ENCODE results near the gene BRS3. TPM values are rescaled to one million over a fixed set of nuclear protein-coding genes. Genes with fewer than 3 reads are reported as not detected.

Gene BRS3
- total and polyA plus RNA-seq, 2 experiments from 2014 or later, result not detected

DNA sequence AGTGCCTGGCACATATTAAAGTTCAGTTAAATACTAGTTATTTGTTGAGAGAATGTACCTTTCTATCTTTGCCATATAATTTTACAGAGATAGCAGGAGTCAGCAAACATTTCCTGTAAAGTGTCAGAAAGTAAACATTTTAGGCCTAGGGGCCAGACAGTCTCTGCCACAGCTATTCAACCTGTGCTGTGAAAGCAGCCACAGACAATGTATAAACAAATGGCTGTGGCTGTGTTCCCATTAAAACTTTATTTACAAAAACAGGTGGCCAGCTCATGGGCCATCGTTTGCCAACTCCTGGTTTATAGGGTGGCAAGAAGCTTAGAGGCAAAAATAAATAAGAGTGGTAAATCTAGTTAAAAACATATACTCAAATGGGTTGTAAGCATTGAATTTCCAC lies 34.0 kb upstream of the BRS3 start:
- Histone ChIP-seq H4K20me1 (replicated peaks; ENCODE audit: insufficient read depth) (no peaks in the 10 kb centered on the region), H3K9me2 (ENCODE audit: insufficient read depth) (no peaks in the 10 kb centered on the region), H3F3A (replicated peaks; ENCODE audit: low read depth) (no peaks in the 10 kb centered on the region), H3K4me3 (no peak overlapping the region), H2AFZ (no peak overlapping the region), H3K27me3 (ENCODE audit: insufficient read depth) (no peaks in the 10 kb centered on the region), H3K27ac (ENCODE audit: low read depth) (no peak overlapping the region), H3K36me3 (ENCODE audit: insufficient read depth) (no peaks in the 10 kb centered on the region), H3K4me1 (ENCODE audit: insufficient read depth) (no peaks in the 10 kb centered on the region), H3K79me2 (replicated peaks; ENCODE audit: insufficient read depth) (no peaks in the 10 kb centered on the region), H3K4me2 (no peak overlapping the region)
- Mint-ChIP-seq H3K9me3 (no peaks in the 10 kb centered on the region; the same call in 2 of the 3 replicates), H3K27me3 (ENCODE audit: insufficient read depth, low read depth, poor library complexity) (no peaks in the 10 kb centered on the region), H3K4me1 (no peaks in the 10 kb centered on the region), H3K4me3 (no peak overlapping the region), H3K27ac (no peak overlapping the region), H3K36me3 (ENCODE audit: low read depth) (no peaks in the 10 kb centered on the region)
- ATAC-seq (no peak), DNase-seq (ENCODE audit: low spot score) (no peak)
- TF ChIP-seq EZH2phosphoT487 (IDR thresholded peaks at IDR 0.05; ENCODE audit: unreplicated experiment), result no peak
- no peak for TF ChIP-seq POLR2AphosphoS5 (IDR thresholded peaks at IDR 0.05; ENCODE audit: low read depth)
- TF ChIP-seq STAT1 (IDR thresholded peaks at IDR 0.05; ENCODE audit: unreplicated experiment), result no peak
- no peak for TF ChIP-seq ZNF331 (CRISPR knock-in tag; IDR thresholded peaks at IDR 0.05; ENCODE audit: low read depth)
- TF ChIP-seq, protein P1, sequence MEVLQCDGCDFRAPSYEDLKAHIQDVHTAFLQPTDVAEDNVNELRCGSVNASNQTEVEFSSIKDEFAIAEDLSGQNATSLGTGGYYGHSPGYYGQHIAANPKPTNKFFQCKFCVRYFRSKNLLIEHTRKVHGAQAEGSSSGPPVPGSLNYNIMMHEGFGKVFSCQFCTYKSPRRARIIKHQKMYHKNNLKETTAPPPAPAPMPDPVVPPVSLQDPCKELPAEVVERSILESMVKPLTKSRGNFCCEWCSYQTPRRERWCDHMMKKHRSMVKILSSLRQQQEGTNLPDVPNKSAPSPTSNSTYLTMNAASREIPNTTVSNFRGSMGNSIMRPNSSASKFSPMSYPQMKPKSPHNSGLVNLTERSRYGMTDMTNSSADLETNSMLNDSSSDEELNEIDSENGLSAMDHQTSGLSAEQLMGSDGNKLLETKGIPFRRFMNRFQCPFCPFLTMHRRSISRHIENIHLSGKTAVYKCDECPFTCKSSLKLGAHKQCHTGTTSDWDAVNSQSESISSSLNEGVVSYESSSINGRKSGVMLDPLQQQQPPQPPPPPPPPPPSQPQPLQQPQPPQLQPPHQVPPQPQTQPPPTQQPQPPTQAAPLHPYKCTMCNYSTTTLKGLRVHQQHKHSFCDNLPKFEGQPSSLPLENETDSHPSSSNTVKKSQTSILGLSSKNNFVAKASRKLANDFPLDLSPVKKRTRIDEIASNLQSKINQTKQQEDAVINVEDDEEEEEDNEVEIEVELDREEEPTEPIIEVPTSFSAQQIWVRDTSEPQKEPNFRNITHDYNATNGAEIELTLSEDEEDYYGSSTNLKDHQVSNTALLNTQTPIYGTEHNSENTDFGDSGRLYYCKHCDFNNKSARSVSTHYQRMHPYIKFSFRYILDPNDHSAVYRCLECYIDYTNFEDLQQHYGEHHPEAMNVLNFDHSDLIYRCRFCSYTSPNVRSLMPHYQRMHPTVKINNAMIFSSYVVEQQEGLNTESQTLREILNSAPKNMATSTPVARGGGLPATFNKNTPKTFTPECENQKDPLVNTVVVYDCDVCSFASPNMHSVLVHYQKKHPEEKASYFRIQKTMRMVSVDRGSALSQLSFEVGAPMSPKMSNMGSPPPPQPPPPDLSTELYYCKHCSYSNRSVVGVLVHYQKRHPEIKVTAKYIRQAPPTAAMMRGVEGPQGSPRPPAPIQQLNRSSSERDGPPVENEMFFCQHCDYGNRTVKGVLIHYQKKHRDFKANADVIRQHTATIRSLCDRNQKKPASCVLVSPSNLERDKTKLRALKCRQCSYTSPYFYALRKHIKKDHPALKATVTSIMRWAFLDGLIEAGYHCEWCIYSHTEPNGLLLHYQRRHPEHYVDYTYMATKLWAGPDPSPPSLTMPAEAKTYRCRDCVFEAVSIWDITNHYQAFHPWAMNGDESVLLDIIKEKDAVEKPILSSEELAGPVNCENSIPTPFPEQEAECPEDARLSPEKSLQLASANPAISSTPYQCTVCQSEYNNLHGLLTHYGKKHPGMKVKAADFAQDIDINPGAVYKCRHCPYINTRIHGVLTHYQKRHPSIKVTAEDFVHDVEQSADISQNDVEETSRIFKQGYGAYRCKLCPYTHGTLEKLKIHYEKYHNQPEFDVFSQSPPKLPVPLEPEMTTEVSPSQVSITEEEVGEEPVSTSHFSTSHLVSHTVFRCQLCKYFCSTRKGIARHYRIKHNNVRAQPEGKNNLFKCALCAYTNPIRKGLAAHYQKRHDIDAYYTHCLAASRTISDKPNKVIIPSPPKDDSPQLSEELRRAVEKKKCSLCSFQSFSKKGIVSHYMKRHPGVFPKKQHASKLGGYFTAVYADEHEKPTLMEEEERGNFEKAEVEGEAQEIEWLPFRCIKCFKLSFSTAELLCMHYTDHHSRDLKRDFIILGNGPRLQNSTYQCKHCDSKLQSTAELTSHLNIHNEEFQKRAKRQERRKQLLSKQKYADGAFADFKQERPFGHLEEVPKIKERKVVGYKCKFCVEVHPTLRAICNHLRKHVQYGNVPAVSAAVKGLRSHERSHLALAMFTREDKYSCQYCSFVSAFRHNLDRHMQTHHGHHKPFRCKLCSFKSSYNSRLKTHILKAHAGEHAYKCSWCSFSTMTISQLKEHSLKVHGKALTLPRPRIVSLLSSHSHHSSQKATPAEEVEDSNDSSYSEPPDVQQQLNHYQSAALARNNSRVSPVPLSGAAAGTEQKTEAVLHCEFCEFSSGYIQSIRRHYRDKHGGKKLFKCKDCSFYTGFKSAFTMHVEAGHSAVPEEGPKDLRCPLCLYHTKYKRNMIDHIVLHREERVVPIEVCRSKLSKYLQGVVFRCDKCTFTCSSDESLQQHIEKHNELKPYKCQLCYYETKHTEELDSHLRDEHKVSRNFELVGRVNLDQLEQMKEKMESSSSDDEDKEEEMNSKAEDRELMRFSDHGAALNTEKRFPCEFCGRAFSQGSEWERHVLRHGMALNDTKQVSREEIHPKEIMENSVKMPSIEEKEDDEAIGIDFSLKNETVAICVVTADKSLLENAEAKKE (CRISPR knock-in tag; IDR thresholded peaks at IDR 0.05), result no peak
- TF ChIP-seq, protein P2, sequence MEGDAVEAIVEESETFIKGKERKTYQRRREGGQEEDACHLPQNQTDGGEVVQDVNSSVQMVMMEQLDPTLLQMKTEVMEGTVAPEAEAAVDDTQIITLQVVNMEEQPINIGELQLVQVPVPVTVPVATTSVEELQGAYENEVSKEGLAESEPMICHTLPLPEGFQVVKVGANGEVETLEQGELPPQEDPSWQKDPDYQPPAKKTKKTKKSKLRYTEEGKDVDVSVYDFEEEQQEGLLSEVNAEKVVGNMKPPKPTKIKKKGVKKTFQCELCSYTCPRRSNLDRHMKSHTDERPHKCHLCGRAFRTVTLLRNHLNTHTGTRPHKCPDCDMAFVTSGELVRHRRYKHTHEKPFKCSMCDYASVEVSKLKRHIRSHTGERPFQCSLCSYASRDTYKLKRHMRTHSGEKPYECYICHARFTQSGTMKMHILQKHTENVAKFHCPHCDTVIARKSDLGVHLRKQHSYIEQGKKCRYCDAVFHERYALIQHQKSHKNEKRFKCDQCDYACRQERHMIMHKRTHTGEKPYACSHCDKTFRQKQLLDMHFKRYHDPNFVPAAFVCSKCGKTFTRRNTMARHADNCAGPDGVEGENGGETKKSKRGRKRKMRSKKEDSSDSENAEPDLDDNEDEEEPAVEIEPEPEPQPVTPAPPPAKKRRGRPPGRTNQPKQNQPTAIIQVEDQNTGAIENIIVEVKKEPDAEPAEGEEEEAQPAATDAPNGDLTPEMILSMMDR (conservative IDR thresholded peaks at IDR 0.05; ENCODE audit: low read depth in 2 of 2), result no peak
- no peak for TF ChIP-seq EZH2 (IDR thresholded peaks at IDR 0.05; ENCODE audit: low read depth, unreplicated experiment)
- TF ChIP-seq, protein P3, sequence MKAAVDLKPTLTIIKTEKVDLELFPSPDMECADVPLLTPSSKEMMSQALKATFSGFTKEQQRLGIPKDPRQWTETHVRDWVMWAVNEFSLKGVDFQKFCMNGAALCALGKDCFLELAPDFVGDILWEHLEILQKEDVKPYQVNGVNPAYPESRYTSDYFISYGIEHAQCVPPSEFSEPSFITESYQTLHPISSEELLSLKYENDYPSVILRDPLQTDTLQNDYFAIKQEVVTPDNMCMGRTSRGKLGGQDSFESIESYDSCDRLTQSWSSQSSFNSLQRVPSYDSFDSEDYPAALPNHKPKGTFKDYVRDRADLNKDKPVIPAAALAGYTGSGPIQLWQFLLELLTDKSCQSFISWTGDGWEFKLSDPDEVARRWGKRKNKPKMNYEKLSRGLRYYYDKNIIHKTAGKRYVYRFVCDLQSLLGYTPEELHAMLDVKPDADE (IDR thresholded peaks at IDR 0.05), result no peak
- TF ChIP-seq, protein P4, sequence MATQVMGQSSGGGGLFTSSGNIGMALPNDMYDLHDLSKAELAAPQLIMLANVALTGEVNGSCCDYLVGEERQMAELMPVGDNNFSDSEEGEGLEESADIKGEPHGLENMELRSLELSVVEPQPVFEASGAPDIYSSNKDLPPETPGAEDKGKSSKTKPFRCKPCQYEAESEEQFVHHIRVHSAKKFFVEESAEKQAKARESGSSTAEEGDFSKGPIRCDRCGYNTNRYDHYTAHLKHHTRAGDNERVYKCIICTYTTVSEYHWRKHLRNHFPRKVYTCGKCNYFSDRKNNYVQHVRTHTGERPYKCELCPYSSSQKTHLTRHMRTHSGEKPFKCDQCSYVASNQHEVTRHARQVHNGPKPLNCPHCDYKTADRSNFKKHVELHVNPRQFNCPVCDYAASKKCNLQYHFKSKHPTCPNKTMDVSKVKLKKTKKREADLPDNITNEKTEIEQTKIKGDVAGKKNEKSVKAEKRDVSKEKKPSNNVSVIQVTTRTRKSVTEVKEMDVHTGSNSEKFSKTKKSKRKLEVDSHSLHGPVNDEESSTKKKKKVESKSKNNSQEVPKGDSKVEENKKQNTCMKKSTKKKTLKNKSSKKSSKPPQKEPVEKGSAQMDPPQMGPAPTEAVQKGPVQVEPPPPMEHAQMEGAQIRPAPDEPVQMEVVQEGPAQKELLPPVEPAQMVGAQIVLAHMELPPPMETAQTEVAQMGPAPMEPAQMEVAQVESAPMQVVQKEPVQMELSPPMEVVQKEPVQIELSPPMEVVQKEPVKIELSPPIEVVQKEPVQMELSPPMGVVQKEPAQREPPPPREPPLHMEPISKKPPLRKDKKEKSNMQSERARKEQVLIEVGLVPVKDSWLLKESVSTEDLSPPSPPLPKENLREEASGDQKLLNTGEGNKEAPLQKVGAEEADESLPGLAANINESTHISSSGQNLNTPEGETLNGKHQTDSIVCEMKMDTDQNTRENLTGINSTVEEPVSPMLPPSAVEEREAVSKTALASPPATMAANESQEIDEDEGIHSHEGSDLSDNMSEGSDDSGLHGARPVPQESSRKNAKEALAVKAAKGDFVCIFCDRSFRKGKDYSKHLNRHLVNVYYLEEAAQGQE (IDR thresholded peaks at IDR 0.05; ENCODE audit: unreplicated experiment), result no peak
- TF ChIP-seq CREB1 (CRISPR knock-in tag; IDR thresholded peaks at IDR 0.05; ENCODE audit: low read depth), result no peak
- no peak for TF ChIP-seq NANOG (IDR thresholded peaks at IDR 0.05; ENCODE audit: borderline replicate concordance)
